Activated CD4-positive, alpha-beta T cell treated with anti-CD3 and anti-CD28 coated beads, Interleukin-10, Interleukin-2, amounts not matched to agents 100 ng/mL and 50 ng/mL, durations not matched to agents 16 hours and 8 hours (primary cell): ENCODE measurements around the gene ZSCAN5C.
A peak's percentile ranks its signal among the peaks of the same experiment; 100 is the strongest.
"Not testable (repeated sequence)": the region's sequence is repeated elsewhere in the genome, so short reads cannot be mapped to it uniquely, and the experiment has no call there.

Experiments
- DNase-seq: peaks from one replicate; pipeline ENCODE4 v3.0.0-alpha.2; 2020

Gene ZSCAN5C

GRCh38 chr19:56197646-56198045 is 4.4 kb upstream of the ZSCAN5C start, which contains the start of gene ZSCAN5B:
Gene ZSCAN5B, minus strand, starts transcription at chr19:56197783. Its CDS starts 4,731 bp downstream, at chr19:56193052.
- DNase-seq: not testable (repeated sequence)

GRCh38 chr19:56199687-56200086 is 2.4 kb upstream of the ZSCAN5C start:
- no peak for DNase-seq

- DNase-seq: not testable (repeated sequence)
Measured at GRCh38 chr19:56207581-56207980, 5.5 kb downstream of the ZSCAN5C start.

- no peak for DNase-seq
Measured at GRCh38 chr19:56209091-56209490, 7.0 kb downstream of the ZSCAN5C start.

- not testable (repeated sequence) for DNase-seq
Measured at GRCh38 chr19:56210036-56210435, 8.0 kb downstream of the ZSCAN5C start.

GRCh38 chr19:56211718-56212117 is 9.6 kb downstream of the ZSCAN5C start:
- no peak for DNase-seq

GRCh38 chr19:56217039-56217949 is 15.2 kb downstream of the ZSCAN5C start:
- DNase-seq: no peak

GRCh38 chr19:56218961-56219360 is 16.9 kb downstream of the ZSCAN5C start:
- no peak for DNase-seq

- DNase-seq: peak; percentile 3
Measured at GRCh38 chr19:56221442-56221841, 19.4 kb downstream of the ZSCAN5C start.

- no peak for DNase-seq
Measured at GRCh38 chr19:56221851-56222250, 19.8 kb downstream of the ZSCAN5C start.

- no peak for DNase-seq
Measured at GRCh38 chr19:56222901-56223300, 20.8 kb downstream of the ZSCAN5C start.

GRCh38 chr19:56223481-56223880 is 21.4 kb downstream of the ZSCAN5C start:
- DNase-seq: no peak

- no peak for DNase-seq
Measured at GRCh38 chr19:56245121-56245740, 43.2 kb downstream of the ZSCAN5C start.

GRCh38 chr19:56245764-56246163 is 43.7 kb downstream of the ZSCAN5C start:
- not testable (repeated sequence) for DNase-seq

- not testable (repeated sequence) for DNase-seq
Measured at GRCh38 chr19:56248736-56249338, 46.8 kb downstream of the ZSCAN5C start.

- peak; percentile 80 for DNase-seq
Measured at GRCh38 chr19:56252699-56253422, 50.8 kb downstream of the ZSCAN5C start.

- DNase-seq: peak; percentile 41
Measured at GRCh38 chr19:56253737-56254136, 51.7 kb downstream of the ZSCAN5C start.

GRCh38 chr19:56258272-56258671 is 56.2 kb downstream of the ZSCAN5C start:
- DNase-seq: no peak
